ENCODE data around the gene FHOD3.

Gene FHOD3

GRCh38 chr18:36766836-36767235 is 469.3 kb downstream of the FHOD3 start:
- no peak for DNase-seq

- DNase-seq: no peak
Observed at GRCh38 chr18:36769172-36769571, 471.7 kb downstream of the FHOD3 start.

GRCh38 chr18:36769611-36770314 is 472.2 kb downstream of the FHOD3 start:
- DNase-seq: no peak

- no peak for DNase-seq
Observed at GRCh38 chr18:36770315-36770946, 472.9 kb downstream of the FHOD3 start.

GRCh38 chr18:36771245-36771644 is 473.7 kb downstream of the FHOD3 start:
- DNase-seq: no peak

- DNase-seq: no peak
Observed at GRCh38 chr18:36772241-36772723, 474.8 kb downstream of the FHOD3 start.

- no peak for DNase-seq
Observed at GRCh38 chr18:36775396-36775795, 477.9 kb downstream of the FHOD3 start.

- DNase-seq: no peak
Observed at GRCh38 chr18:36776650-36777049, 479.1 kb downstream of the FHOD3 start.

- no peak for DNase-seq
Observed at GRCh38 chr18:36777566-36777965, 480.1 kb downstream of the FHOD3 start.

- DNase-seq: no peak
Observed at GRCh38 chr18:36780748-36781147, 483.2 kb downstream of the FHOD3 start.

- no peak for DNase-seq
Observed at GRCh38 chr18:36782710-36783109, 485.2 kb downstream of the FHOD3 start.

- DNase-seq: no peak
Observed at GRCh38 chr18:36783792-36784191, 486.3 kb downstream of the FHOD3 start.

GRCh38 chr18:36786686-36787085 is 489.2 kb downstream of the FHOD3 start:
- no peak for DNase-seq

- DNase-seq: no peak
Observed at GRCh38 chr18:36792634-36793283, 495.2 kb downstream of the FHOD3 start.

GRCh38 chr18:36798738-36799473 is 501.4 kb downstream of the FHOD3 start:
- DNase-seq: no peak

- DNase-seq: no peak
Observed at GRCh38 chr18:36805105-36805504, 507.6 kb downstream of the FHOD3 start.

GRCh38 chr18:36808681-36809080 is 511.2 kb downstream of the FHOD3 start:
- no peak for DNase-seq

- no peak for DNase-seq
Observed at GRCh38 chr18:36809590-36810381, 512.3 kb downstream of the FHOD3 start.

- no peak for DNase-seq
Observed at GRCh38 chr18:36811430-36811829, 513.9 kb downstream of the FHOD3 start.

GRCh38 chr18:36811955-36812354 is 514.4 kb downstream of the FHOD3 start:
- no peak for DNase-seq

- DNase-seq: no peak
Observed at GRCh38 chr18:36812678-36813077, 515.2 kb downstream of the FHOD3 start.

GRCh38 chr18:36813101-36813775 is 515.7 kb downstream of the FHOD3 start:
- no peak for DNase-seq

All from NCI-H774 (cell line).